ENCODE data around the gene MICAL2. TPM values are rescaled to one million over a fixed set of nuclear protein-coding genes. Genes with fewer than 3 reads are reported as not detected.
A peak's percentile ranks its signal among the peaks of the same experiment; 100 is the strongest.

The MICAL2 gene
- total RNA-seq, 2 donors from 2014 or later, result 13.1 to 285 TPM

GRCh38 chr11:12155696-12156095 lies 45.3 kb downstream of the MICAL2 start:
- DNase-seq (ENCODE audit: low spot score), result no peak
- no peaks in the 10 kb centered on the region for H3K36me3 ChIP-seq
- intact Hi-C loops (cut with DNase I), result no loop called here
- H3K4me3 ChIP-seq, result no peak overlapping the region
- no peak overlapping the region for H3K27ac ChIP-seq
- H3K27me3 ChIP-seq (replicated peaks; ENCODE audit: insufficient read depth), result no peaks in the 10 kb centered on the region
- no peaks in the 10 kb centered on the region for H3K4me1 ChIP-seq (replicated peaks)
- no peaks in the 10 kb centered on the region for H3K9me3 ChIP-seq
- TF ChIP-seq CTCF (IDR thresholded peaks at IDR 0.05) (no peak), POLR2AphosphoS5 (IDR thresholded peaks at IDR 0.05) (no peak), POLR2A (IDR thresholded peaks at IDR 0.05) (no peak)
- WGBS, result 95% methylated on average over 8 of the region's 8 CpGs

- 79% methylated on average over 7 of the region's 7 CpGs for WGBS
- no peak for DNase-seq (ENCODE audit: low spot score)
- no peak for TF ChIP-seq POLR2AphosphoS5 (IDR thresholded peaks at IDR 0.05)
- no peak for TF ChIP-seq CTCF (IDR thresholded peaks at IDR 0.05)
- TF ChIP-seq POLR2A (IDR thresholded peaks at IDR 0.05), result no peak
- intact Hi-C loops (cut with DNase I), result no loop called here
- H3K9me3 ChIP-seq, result no peaks in the 10 kb centered on the region
- H3K4me1 ChIP-seq (replicated peaks), result no peaks in the 10 kb centered on the region
- no peak overlapping the region for H3K27ac ChIP-seq
- H3K36me3 ChIP-seq, result no peaks in the 10 kb centered on the region
- H3K4me3 ChIP-seq, result no peak overlapping the region
- no peaks in the 10 kb centered on the region for H3K27me3 ChIP-seq (replicated peaks; ENCODE audit: insufficient read depth)
Measured at GRCh38 chr11:12156301-12157140, 46.1 kb downstream of the MICAL2 start.

- Histone ChIP-seq H3K9me3 (no peaks in the 10 kb centered on the region), H3K36me3 (no peaks in the 10 kb centered on the region), H3K27ac (no peak overlapping the region), H3K4me3 (no peak overlapping the region), H3K27me3 (replicated peaks; ENCODE audit: insufficient read depth) (no peaks in the 10 kb centered on the region), H3K4me1 (replicated peaks) (no peaks in the 10 kb centered on the region)
- TF ChIP-seq POLR2AphosphoS5 (IDR thresholded peaks at IDR 0.05) (no peak), CTCF (IDR thresholded peaks at IDR 0.05) (no peak), POLR2A (IDR thresholded peaks at IDR 0.05) (no peak)
- intact Hi-C loops (cut with DNase I), result no loop called here
- no peak for DNase-seq (ENCODE audit: low spot score)
- 76% methylated on average over 1 of the region's 1 CpG for WGBS
Measured at GRCh38 chr11:12157241-12157661, 46.9 kb downstream of the MICAL2 start.

GRCh38 chr11:12158909-12159308 lies 48.5 kb downstream of the MICAL2 start:
- WGBS, result 54% methylated on average over 7 of the region's 7 CpGs
- TF ChIP-seq POLR2A (IDR thresholded peaks at IDR 0.05), result no peak
- TF ChIP-seq CTCF (IDR thresholded peaks at IDR 0.05), result no peak
- no peak for TF ChIP-seq POLR2AphosphoS5 (IDR thresholded peaks at IDR 0.05)
- intact Hi-C loops (cut with DNase I), result loop anchor here (2.0 kb wide), 1 partner anchor 78 kb away; no protein-coding TSS in a partner anchor
- no peak overlapping the region for H3K4me3 ChIP-seq
- peak overlapping the region in 1 of 2 donors; percentile 35 for H3K27ac ChIP-seq
- no peaks in the 10 kb centered on the region for H3K4me1 ChIP-seq (replicated peaks)
- H3K27me3 ChIP-seq (replicated peaks; ENCODE audit: insufficient read depth), result no peaks in the 10 kb centered on the region
- no peak for DNase-seq (ENCODE audit: low spot score)
- H3K9me3 ChIP-seq, result no peaks in the 10 kb centered on the region
- H3K36me3 ChIP-seq, result no peaks in the 10 kb centered on the region
